K562 (cell line): ENCODE data around the gene OR2C1. TPM values are rescaled to one million over a fixed set of nuclear protein-coding genes. Genes with fewer than 3 reads are reported as not detected.
A peak's percentile ranks its signal among the peaks of the same experiment; 100 is the strongest.

Source experiments
- PHF20 ChIP-seq: fragments of 450-650 bp; IDR thresholded peaks from 2 replicates; pipeline ENCODE4 v1.6.1; 2018; ENCODE audit not compliant: partially characterized antibody
- ZBTB40 ChIP-seq, 2 experiments: fragments of 450-650 bp in 1 of 2; sonication (generic) in 1 of 2; formaldehyde crosslinking in 1 of 2; IDR thresholded peaks; 2 replicates each; pipeline versions ENCODE4 v1.7.1 to v1.9.0; 2016 to 2022; ENCODE audit warnings: inconsistent platforms in 1 of 2, mild to moderate bottlenecking in 1 of 2, missing genetic modification reagents in 1 of 2
- ZC3H4 ChIP-seq: sonication (generic); formaldehyde crosslinking; IDR thresholded peaks from 2 replicates; pipeline ENCODE4 v1.9.0; 2021; ENCODE audit warnings: missing genetic modification reagents, borderline replicate concordance
- ZNF140 ChIP-seq: fragments of 250-450 bp; sonication (Bioruptor Pico); IDR thresholded peaks from 2 replicates; pipeline ENCODE4 v1.8.0; 2021; ENCODE audit warnings: moderate library complexity, mild to moderate bottlenecking, inconsistent platforms
- polyA plus RNA-seq, 8 experiments: library from polyadenylated mRNA; depleted of rRNA in 4 of 8; stranded (reverse) in 5 of 8; unstranded in 3 of 8; fragments of >200 nt; fragmentation: Nextera tagmentation in 2 of 8; fragmentation: Illumina TruSeq in 1 of 8; extraction: Ambion mirVana in 2 of 8; extraction: Trizol in 1 of 8; gene quantifications; 2 replicates each; pipeline versions ENCODE4 v1.2.1 to v1.2.3, GENCODE V29; 2011 to 2014; ENCODE audit warnings: inconsistent platforms in 1 of 8, missing spikeins in 1 of 8
- total RNA-seq, 7 experiments: library from RNA; depleted of rRNA in 6 of 7; stranded (reverse); fragments of >200 nt in 6 of 7; fragmentation: Illumina TruSeq in 2 of 7; extraction: Trizol in 2 of 7; gene quantifications; 2 replicates each; pipeline versions ENCODE4 v1.2.1 to v1.2.3, GENCODE V29; 2011 to 2021; ENCODE audit warnings: low replicate concordance in 1 of 7
- TF ChIP-seq, protein P1 (sequence below): fragments of 250-450 bp; sonication (Bioruptor Pico); IDR thresholded peaks from 2 replicates; pipeline ENCODE4 v1.4.0; 2020; ENCODE audit warnings: mild to moderate bottlenecking, moderate library complexity
- TF ChIP-seq, protein P2 (sequence below): sonication (generic); formaldehyde crosslinking; IDR thresholded peaks from 2 replicates; pipeline ENCODE4 v1.4.0; 2020; ENCODE audit warnings: mild to moderate bottlenecking, missing genetic modification reagents

The OR2C1 gene
- total and polyA plus RNA-seq, 9 of the 15 experiments (the other 6 are each of a cell fraction or from before 2014, with no cell fraction given), result not detected

DNA sequence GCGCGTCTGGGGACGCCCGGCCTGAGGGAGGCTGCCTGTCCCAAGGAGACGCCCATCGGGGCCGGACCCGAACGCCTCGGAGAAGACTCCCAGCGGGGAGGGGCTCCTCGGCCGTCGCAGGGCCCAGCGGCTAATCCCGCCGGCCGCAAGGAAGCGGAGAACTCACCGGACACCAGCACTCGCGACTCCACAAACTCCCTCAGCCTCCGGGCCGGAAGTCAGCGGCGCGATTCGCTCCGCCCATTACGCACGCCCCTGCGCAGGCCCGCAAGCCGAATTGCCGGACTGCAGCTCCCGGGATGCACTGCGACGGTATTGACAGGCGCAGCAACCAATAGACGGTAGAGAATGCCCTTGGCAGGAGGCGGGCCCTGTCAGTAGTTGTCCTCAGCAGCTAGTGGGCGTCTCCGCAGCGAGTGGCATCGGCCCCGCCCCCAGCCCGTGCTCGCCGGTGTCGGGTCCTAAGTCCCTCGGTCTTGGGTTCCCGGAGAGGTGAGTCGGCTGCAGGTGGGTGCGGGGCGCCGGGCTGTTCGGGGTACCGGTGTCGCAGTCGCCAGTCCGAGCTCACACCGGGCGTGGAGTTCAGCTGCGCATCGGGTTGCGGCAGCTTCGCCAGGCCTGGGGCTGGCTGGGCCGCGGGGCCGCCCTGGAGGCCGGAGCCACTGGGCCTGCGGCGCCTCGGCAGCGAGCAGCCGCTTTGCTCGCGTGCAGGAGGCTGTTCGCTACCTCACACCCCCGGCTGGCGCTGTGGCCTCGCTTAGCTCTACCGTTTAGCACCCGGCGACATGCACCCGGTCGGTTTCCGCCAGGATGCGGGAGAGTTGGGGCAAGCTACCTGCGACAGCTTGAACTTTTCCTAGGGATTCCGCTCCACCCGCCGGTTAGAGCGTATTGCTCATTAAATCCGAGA is 45.3 kb downstream of the OR2C1 start, which contains the start of the genes ZNF174 and ZSCAN32 (continued):
- TF ChIP-seq, protein P1, sequence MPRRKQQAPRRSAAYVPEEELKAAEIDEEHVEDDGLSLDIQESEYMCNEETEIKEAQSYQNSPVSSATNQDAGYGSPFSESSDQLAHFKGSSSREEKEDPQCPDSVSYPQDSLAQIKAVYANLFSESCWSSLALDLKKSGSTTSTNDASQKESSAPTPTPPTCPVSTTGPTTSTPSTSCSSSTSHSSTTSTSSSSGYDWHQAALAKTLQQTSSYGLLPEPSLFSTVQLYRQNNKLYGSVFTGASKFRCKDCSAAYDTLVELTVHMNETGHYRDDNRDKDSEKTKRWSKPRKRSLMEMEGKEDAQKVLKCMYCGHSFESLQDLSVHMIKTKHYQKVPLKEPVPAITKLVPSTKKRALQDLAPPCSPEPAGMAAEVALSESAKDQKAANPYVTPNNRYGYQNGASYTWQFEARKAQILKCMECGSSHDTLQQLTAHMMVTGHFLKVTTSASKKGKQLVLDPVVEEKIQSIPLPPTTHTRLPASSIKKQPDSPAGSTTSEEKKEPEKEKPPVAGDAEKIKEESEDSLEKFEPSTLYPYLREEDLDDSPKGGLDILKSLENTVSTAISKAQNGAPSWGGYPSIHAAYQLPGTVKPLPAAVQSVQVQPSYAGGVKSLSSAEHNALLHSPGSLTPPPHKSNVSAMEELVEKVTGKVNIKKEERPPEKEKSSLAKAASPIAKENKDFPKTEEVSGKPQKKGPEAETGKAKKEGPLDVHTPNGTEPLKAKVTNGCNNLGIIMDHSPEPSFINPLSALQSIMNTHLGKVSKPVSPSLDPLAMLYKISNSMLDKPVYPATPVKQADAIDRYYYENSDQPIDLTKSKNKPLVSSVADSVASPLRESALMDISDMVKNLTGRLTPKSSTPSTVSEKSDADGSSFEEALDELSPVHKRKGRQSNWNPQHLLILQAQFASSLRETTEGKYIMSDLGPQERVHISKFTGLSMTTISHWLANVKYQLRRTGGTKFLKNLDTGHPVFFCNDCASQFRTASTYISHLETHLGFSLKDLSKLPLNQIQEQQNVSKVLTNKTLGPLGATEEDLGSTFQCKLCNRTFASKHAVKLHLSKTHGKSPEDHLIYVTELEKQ (CRISPR knock-in tag), result no peak
- TF ChIP-seq ZC3H4 (CRISPR knock-in tag) (no peak), PHF20 (peak; percentile 67), ZNF140 (CRISPR knock-in tag) (no peak), ZBTB40 (IDR thresholded peaks at IDR 0.05) (peak; percentile 87), ZBTB40 (CRISPR knock-in tag; IDR thresholded peaks at IDR 0.05) (no peak)
- TF ChIP-seq, protein P2, sequence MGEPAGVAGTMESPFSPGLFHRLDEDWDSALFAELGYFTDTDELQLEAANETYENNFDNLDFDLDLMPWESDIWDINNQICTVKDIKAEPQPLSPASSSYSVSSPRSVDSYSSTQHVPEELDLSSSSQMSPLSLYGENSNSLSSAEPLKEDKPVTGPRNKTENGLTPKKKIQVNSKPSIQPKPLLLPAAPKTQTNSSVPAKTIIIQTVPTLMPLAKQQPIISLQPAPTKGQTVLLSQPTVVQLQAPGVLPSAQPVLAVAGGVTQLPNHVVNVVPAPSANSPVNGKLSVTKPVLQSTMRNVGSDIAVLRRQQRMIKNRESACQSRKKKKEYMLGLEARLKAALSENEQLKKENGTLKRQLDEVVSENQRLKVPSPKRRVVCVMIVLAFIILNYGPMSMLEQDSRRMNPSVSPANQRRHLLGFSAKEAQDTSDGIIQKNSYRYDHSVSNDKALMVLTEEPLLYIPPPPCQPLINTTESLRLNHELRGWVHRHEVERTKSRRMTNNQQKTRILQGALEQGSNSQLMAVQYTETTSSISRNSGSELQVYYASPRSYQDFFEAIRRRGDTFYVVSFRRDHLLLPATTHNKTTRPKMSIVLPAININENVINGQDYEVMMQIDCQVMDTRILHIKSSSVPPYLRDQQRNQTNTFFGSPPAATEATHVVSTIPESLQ (CRISPR knock-in tag), result 0 out of 2 replicates have a peak, but pooled peaks have one; percentile 2
